Calu3 (cell line): ENCODE results near the gene ACAD8. TPM values are rescaled to one million over a fixed set of nuclear protein-coding genes. Genes with fewer than 3 reads are reported as not detected.

ENCODE experiments used
- BruUV-seq: library from RNA; stranded (reverse); fragments of 400-500 nt; replicated peaks from 2 replicates; lab custom pipeline; 2021; lab: Mats Ljungman, UMichigan
- CTCF ChIA-PET: fragments of 300-600 bp; sonication (Branson Sonifier 250); formaldehyde crosslinking; loops from one replicate; lab custom pipeline; 2022; ENCODE audit warnings: antibody characterized with exemption; lab: Charles Lee
- DNase-seq: peaks from one replicate; pipeline ENCODE4 v3.0.0; 2022
- H3K27ac Mint-ChIP-seq: one replicate; pipeline ENCODE4 v1.8.0; 2022; ENCODE audit warnings: mixed read lengths; ENCODE audit not compliant: unreplicated experiment
- H3K27me3 Mint-ChIP-seq: one replicate; pipeline ENCODE4 v1.8.0; 2022; ENCODE audit warnings: mixed read lengths; ENCODE audit not compliant: unreplicated experiment
- H3K36me3 Mint-ChIP-seq: one replicate; pipeline ENCODE4 v1.8.0; 2022; ENCODE audit warnings: mild to moderate bottlenecking, moderate library complexity, mixed read lengths; ENCODE audit not compliant: insufficient read depth, unreplicated experiment
- H3K4me1 Mint-ChIP-seq: one replicate; pipeline ENCODE4 v1.8.0; 2022; ENCODE audit warnings: mild to moderate bottlenecking, low read depth, mixed read lengths; ENCODE audit not compliant: unreplicated experiment
- H3K4me3 Mint-ChIP-seq: one replicate; pipeline ENCODE4 v1.8.0; 2022; ENCODE audit warnings: mild to moderate bottlenecking, low read depth, moderate library complexity, mixed read lengths; ENCODE audit not compliant: unreplicated experiment
- H3K9me3 Mint-ChIP-seq: one replicate; pipeline ENCODE4 v1.8.0; 2022; ENCODE audit warnings: low read depth, mixed read lengths; ENCODE audit not compliant: unreplicated experiment
- intact Hi-C: fragments of 100-400 bp; cut with micrococcal nuclease; formaldehyde crosslinking; loops from one replicate; pipeline ENCODE4 v1.10.0; 2022; ENCODE audit not compliant: unreplicated experiment
- total RNA-seq: library from RNA; stranded (reverse); gene quantifications from 2 replicates; pipeline ENCODE4 v1.2.3, GENCODE V29; 2022
- TF ChIP-seq, protein P1 (sequence below): fragments of 200-600 bp; IDR thresholded peaks from one replicate; pipeline ENCODE4 v1.8.0; 2022; ENCODE audit warnings: antibody characterized with exemption; ENCODE audit not compliant: unreplicated experiment

ACAD8 gene
- total RNA-seq, 1 experiment from 2014 or later = 21.0 TPM

- CTCF ChIA-PET = no interaction called here
- Mint-ChIP-seq H3K4me1 (peaks cover 35% of the 10 kb centered on the region), H3K27ac (no peak overlapping the region)
Measured at GRCh38 chr11:134267461-134267860, 14.1 kb downstream of the ACAD8 start.

DNA sequence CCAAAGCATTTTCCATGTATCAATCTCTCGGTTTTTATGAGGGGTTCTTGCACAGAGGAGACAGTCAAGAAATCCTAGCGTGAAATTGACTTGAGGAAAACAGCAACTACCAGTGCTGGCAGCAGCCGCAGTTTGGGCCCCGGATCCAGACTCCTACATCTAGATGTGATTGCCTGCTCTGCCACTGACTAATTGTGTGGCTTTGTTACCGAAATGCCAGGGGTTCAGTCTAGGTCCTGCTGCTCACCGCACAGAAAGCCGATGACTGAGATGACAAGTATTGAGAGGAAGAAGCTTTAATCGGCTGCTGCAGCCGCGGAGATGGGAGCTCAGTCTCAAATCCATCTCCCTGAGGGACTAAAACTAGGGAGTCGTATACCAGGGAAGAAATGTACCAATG lies 14.6 kb downstream of the ACAD8 start:
- peaks cover 35% of the 10 kb centered on the region for H3K4me1 Mint-ChIP-seq
- H3K27ac Mint-ChIP-seq = no peak overlapping the region
- no peak for DNase-seq
- TF ChIP-seq, protein P1, sequence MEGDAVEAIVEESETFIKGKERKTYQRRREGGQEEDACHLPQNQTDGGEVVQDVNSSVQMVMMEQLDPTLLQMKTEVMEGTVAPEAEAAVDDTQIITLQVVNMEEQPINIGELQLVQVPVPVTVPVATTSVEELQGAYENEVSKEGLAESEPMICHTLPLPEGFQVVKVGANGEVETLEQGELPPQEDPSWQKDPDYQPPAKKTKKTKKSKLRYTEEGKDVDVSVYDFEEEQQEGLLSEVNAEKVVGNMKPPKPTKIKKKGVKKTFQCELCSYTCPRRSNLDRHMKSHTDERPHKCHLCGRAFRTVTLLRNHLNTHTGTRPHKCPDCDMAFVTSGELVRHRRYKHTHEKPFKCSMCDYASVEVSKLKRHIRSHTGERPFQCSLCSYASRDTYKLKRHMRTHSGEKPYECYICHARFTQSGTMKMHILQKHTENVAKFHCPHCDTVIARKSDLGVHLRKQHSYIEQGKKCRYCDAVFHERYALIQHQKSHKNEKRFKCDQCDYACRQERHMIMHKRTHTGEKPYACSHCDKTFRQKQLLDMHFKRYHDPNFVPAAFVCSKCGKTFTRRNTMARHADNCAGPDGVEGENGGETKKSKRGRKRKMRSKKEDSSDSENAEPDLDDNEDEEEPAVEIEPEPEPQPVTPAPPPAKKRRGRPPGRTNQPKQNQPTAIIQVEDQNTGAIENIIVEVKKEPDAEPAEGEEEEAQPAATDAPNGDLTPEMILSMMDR = no peak
- H3K4me3 Mint-ChIP-seq = no peak overlapping the region
- BruUV-seq = no TSS peak
- H3K27me3 Mint-ChIP-seq = peaks cover 33% of the 10 kb centered on the region
- intact Hi-C loops = loop anchor here (10.0 kb wide), 1 partner anchor 307 kb away; no protein-coding TSS in a partner anchor
- H3K9me3 Mint-ChIP-seq = no peaks in the 10 kb centered on the region
- no peaks in the 10 kb centered on the region for H3K36me3 Mint-ChIP-seq
- CTCF ChIA-PET = no interaction called here

More at GRCh38 chr11:134267461-134267860, 14.1 kb downstream of the ACAD8 start:
- Mint-ChIP-seq H3K9me3 (no peaks in the 10 kb centered on the region), H3K36me3 (no peaks in the 10 kb centered on the region), H3K4me3 (no peak overlapping the region), H3K27me3 (peaks cover 28% of the 10 kb centered on the region)
- BruUV-seq = no TSS peak
- TF ChIP-seq, protein P1 = no peak
- no peak for DNase-seq
- intact Hi-C loops = loop anchor here (10.0 kb wide), 1 partner anchor 307 kb away; no protein-coding TSS in a partner anchor

DNA sequence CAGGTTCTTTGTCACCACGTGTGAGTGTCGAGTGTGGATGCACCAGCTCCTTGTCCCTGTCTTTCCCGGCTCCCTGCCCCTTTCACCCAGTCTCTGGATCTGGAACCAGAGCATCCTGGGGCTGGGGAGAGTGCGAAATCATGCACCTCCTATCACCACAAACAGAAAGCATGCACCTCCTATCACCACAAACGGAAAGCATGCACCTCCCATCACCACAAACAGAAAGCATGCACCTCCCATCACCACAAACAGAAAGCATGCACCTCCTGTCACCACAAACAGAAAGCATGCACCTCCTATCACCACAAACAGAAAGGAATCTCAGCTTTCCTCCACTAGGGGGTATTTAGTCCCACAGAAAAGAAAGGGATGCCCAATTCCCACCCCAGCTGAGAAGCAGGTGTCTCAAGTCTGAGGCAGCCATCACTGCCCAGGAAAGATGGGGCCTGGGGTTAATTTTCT lies 16.9 kb downstream of the ACAD8 start:
- no peak for DNase-seq
- peaks cover 57% of the 10 kb centered on the region for H3K27me3 Mint-ChIP-seq
- H3K27ac Mint-ChIP-seq = no peak overlapping the region
- CTCF ChIA-PET = no interaction called here
- TF ChIP-seq, protein P1 = no peak
- no peak overlapping the region for H3K4me3 Mint-ChIP-seq
- H3K36me3 Mint-ChIP-seq = no peaks in the 10 kb centered on the region
- no peaks in the 10 kb centered on the region for H3K9me3 Mint-ChIP-seq
- H3K4me1 Mint-ChIP-seq = peaks cover 35% of the 10 kb centered on the region
- intact Hi-C loops = no loop called here
- no TSS peak for BruUV-seq

GRCh38 chr11:134271978-134272377 lies 18.6 kb downstream of the ACAD8 start:
- no peak for DNase-seq
- TF ChIP-seq, protein P1 = no peak
- no peaks in the 10 kb centered on the region for H3K36me3 Mint-ChIP-seq
- BruUV-seq = no TSS peak
- no peaks in the 10 kb centered on the region for H3K9me3 Mint-ChIP-seq
- H3K4me1 Mint-ChIP-seq = peaks cover 24% of the 10 kb centered on the region
- peaks cover 71% of the 10 kb centered on the region for H3K27me3 Mint-ChIP-seq
- CTCF ChIA-PET = no interaction called here
- no peak overlapping the region for H3K4me3 Mint-ChIP-seq
- intact Hi-C loops = no loop called here
- no peak overlapping the region for H3K27ac Mint-ChIP-seq
